ENCODE data around the gene SLC2A5.

Gene SLC2A5

DNA sequence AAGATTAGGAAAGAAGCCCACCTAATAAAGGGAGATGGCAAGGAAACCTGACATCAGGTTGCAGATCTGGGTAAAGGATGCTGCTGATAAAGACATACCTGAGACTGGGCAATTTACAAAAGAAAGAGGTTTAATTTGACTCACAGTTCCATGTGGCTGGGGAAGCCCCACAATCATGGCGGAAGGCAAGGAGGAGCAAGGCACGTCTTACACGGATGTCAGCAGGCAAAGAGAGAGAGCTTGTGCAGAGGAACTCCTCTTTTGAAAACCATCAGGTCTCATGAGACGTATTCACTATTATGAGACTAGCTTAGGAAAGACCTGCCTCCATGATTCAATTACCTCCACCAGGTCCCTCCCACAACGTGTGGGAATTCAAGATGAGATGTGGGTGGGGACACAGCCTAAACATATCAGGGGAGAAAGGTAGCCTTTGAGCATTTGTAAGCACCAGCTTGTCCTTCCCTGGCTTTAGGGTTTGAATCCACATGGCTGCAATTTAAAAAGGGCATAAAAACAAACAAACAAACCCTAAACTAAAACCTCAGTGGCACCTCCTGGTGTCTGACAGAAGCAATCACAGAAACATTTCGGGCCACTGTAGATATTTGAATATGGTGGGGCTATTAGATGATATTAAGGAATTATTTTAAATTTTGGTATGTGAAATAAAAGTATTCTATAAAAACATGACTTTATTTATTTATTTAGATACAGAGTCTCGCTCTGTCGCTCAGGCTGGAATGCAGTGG lies 76.3 kb downstream of the SLC2A5 start:
- peaks cover 26% of the 10 kb centered on the region for H3K4me1 ChIP-seq (ENCODE audit: control insufficient read depth, low read length)
- no peak for TF ChIP-seq EZH2phosphoT487 (IDR thresholded peaks at IDR 0.05; ENCODE audit: borderline replicate concordance, low read length)
- TF ChIP-seq CTCF (IDR thresholded peaks at IDR 0.05; ENCODE audit: low read depth, low read length, poor library complexity, severe bottlenecking) = peak; percentile 40
- H4K20me1 ChIP-seq (ENCODE audit: control insufficient read depth, insufficient read depth, low read depth, low read length) = no peaks in the 10 kb centered on the region
- no peak overlapping the region for H3K4me2 ChIP-seq (ENCODE audit: low read length)
- no peaks in the 10 kb centered on the region for H3K27me3 ChIP-seq (ENCODE audit: control insufficient read depth, low read length)
- H3K79me2 ChIP-seq (ENCODE audit: control insufficient read depth, low read length) = no peaks in the 10 kb centered on the region
- no peaks in the 10 kb centered on the region for H3K36me3 ChIP-seq (ENCODE audit: control insufficient read depth, low read length)
- H3K27ac ChIP-seq (ENCODE audit: low read depth, low read length) = no peak overlapping the region
- no peaks in the 10 kb centered on the region for H3K9me3 ChIP-seq (ENCODE audit: control insufficient read depth, insufficient read depth, low read length)
- H3F3A ChIP-seq (ENCODE audit: control insufficient read depth, insufficient read depth) = peaks cover 6% of the 10 kb centered on the region; the same call in 1 of the 2 replicates
- H3K9me2 ChIP-seq (replicated peaks; ENCODE audit: control insufficient read depth, low read length) = no peaks in the 10 kb centered on the region
- H3K4me3 ChIP-seq (ENCODE audit: low read length) = no peak overlapping the region

DNA sequence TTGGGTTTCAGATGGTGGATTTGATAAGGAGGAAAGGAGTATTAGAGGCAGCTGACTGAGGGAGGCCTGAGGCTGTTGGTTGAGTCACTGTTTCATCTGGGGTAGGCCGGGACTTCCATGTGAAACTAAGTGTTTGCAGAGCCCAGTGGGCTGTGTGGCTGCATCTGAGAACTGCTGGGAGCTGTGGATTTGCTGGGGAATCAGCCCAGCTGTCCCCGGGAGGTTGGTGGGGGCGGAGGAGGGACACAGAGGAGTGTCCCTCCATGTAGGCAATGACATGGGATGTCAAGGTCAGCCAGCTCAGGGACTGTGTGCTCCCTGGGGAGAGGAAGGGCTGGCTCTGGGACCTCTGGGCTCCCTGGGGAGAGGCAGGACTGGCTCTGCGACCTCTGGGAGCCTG lies 79.6 kb downstream of the SLC2A5 start:
- H4K20me1 ChIP-seq (ENCODE audit: control insufficient read depth, insufficient read depth, low read depth, low read length) = no peaks in the 10 kb centered on the region
- no peak overlapping the region for H3K4me2 ChIP-seq (ENCODE audit: low read length)
- H3K27ac ChIP-seq (ENCODE audit: low read depth, low read length) = no peak overlapping the region
- peaks cover 19% of the 10 kb centered on the region for H3F3A ChIP-seq (ENCODE audit: control insufficient read depth, insufficient read depth)
- no peak overlapping the region for H3K4me3 ChIP-seq (ENCODE audit: low read length)
- peaks cover 59% of the 10 kb centered on the region for H3K4me1 ChIP-seq (ENCODE audit: control insufficient read depth, low read length)
- no peaks in the 10 kb centered on the region for H3K79me2 ChIP-seq (ENCODE audit: control insufficient read depth, low read length)
- H3K9me3 ChIP-seq (ENCODE audit: control insufficient read depth, insufficient read depth, low read length) = no peaks in the 10 kb centered on the region
- H3K27me3 ChIP-seq (ENCODE audit: control insufficient read depth, low read length) = no peaks in the 10 kb centered on the region
- TF ChIP-seq CTCF (IDR thresholded peaks at IDR 0.05; ENCODE audit: low read depth, low read length, poor library complexity, severe bottlenecking) = no peak
- no peaks in the 10 kb centered on the region for H3K9me2 ChIP-seq (replicated peaks; ENCODE audit: control insufficient read depth, low read length)
- no peaks in the 10 kb centered on the region for H3K36me3 ChIP-seq (ENCODE audit: control insufficient read depth, low read length)

- Histone ChIP-seq H3K36me3 (ENCODE audit: control insufficient read depth, low read length) (no peaks in the 10 kb centered on the region), H3K9me2 (replicated peaks; ENCODE audit: control insufficient read depth, low read length) (no peaks in the 10 kb centered on the region), H3F3A (ENCODE audit: control insufficient read depth, insufficient read depth) (peaks cover 24% of the 10 kb centered on the region), H3K9me3 (ENCODE audit: control insufficient read depth, insufficient read depth, low read length) (no peaks in the 10 kb centered on the region), H3K27ac (ENCODE audit: low read depth, low read length) (no peak overlapping the region), H3K27me3 (ENCODE audit: control insufficient read depth, low read length) (no peaks in the 10 kb centered on the region), H3K79me2 (ENCODE audit: control insufficient read depth, low read length) (no peaks in the 10 kb centered on the region), H3K4me3 (ENCODE audit: low read length) (no peak overlapping the region), H4K20me1 (ENCODE audit: control insufficient read depth, insufficient read depth, low read depth, low read length) (no peaks in the 10 kb centered on the region), H3K4me1 (ENCODE audit: control insufficient read depth, low read length) (peaks cover 66% of the 10 kb centered on the region), H3K4me2 (ENCODE audit: low read length) (no peak overlapping the region)
- TF ChIP-seq CTCF (IDR thresholded peaks at IDR 0.05; ENCODE audit: low read depth, low read length, poor library complexity, severe bottlenecking) = no peak
- TF ChIP-seq EZH2phosphoT487 (IDR thresholded peaks at IDR 0.05; ENCODE audit: borderline replicate concordance, low read length) = no peak
Observed at GRCh38 chr1:8989061-8989460, 80.4 kb downstream of the SLC2A5 start.

Data from DOHH2 (cell line).